Bronchus fibroblast of lung (primary cell): ENCODE measurements around the gene CST11. TPM values are rescaled to one million over a fixed set of nuclear protein-coding genes. Genes with fewer than 3 reads are reported as not detected.

Experiments used
- total RNA-seq: library from RNA; depleted of rRNA; stranded (reverse); fragments of >200 nt; gene quantifications from 2 replicates; pipeline ENCODE4 v1.2.3, GENCODE V29; 2015

Gene CST11, protein sequence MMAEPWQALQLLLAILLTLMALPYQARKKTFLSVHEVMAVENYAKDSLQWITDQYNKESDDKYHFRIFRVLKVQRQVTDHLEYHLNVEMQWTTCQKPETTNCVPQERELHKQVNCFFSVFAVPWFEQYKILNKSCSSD
- total RNA-seq, result not detected in 2 replicates

DNA sequence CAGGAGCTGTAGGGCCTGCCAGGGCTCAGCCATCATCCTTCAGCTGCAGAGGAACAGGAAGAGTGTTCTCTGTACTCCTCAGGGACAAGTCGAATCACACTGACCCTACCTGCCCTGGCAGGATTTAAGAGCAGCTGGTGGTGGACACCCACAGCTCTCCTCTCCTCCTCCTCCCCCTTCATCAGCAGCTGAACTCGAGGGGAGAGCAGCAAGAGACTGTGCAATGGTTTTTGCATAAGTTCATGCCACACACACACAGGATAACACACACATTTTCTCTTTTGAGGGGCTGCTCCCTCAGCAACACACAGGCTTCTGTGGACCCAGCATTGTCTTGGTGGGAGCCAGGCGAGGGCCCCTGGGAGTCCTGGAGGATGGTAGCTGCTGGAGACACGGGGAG is at the start of gene CST11:
CST11 (minus strand) TSS at position 101 of the 400 bp plus-strand sequence; CDS start at position 36, 65 bp downstream.

DNA sequence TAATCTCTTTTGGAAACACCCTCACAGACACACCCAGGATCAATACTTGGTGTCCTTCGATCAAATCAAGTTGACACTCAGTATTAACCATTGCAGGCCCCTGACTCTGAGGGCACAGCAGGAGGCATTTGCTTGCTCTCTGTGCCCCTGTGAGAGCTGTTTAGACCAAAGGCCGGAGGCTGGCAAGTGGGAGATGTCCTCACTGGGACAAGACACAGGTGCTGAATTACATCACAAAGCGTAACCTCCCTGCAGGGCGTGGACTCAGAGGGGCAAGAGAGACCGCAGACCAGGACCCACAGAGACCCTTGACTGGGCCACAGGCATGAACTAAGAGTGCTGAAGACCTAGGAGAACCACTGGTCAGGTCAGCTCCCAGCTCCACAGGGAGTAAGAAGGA is 38.1 kb upstream of the CST11 start, which contains the start of gene CST8:
CST8 (plus strand) TSS at position 301 of the 400 bp plus-strand sequence. CDS start 551 bp downstream, outside the sequence.

DNA sequence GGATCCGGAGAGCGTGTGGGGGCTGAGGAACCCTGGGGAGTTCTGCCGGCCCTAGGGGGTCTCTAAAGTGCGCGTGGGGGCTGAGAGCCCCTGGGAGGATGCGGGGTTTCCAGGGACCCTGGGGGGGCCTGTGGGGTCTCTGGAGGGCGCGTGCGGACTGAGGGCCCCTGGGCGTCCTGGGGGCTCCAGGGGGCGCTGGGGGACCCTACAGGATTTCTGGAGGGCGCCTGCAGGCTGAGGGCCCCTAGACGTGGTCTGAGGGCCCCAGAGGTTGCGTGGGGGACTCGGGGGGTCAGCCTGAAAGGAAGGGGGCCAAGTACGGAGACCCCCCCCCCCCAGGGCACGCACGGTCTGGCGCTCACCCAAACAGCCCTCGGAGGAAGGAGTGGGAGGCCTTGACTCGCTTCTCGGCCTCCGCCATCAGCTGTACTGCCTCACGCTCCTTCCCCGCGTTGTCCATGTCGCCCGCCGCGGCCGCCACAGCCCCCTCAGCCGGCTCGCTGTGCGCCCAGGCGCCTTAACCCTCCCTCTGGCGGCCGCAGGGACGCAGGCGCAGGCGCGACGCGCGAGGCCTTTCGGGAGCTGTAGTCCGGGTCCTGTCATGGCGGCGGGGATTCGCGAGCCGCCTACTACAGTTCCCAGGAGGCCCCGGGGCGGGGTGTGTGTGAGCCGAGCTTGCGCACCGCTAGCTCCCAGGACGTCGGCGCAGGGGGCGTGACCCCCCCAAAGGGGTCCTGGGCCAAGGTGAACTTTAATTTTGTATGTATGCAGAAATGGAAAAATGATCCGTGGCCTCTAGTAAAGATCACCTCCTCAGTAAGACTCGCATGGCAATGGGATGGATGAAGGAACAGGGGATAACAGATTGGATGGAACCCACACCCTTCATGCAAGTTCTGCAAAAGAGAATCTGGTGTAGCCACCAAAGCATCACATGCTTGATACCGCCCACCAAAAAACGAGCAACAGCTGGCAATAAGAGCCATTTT is 31.4 kb downstream of the CST11 start, which contains the start of gene NAPB:
NAPB (minus strand) TSS at position 546 of the 989 bp plus-strand sequence; CDS start at position 460, 86 bp downstream.

Other genes starting within 250 kb of the CST11 start
- gene NXT1, start 102.1 kb downstream of the CST11 start, total RNA-seq, result 42.5 and 45.5 TPM in 2 replicates
- gene GZF1, start 90.7 kb downstream of the CST11 start, total RNA-seq, result 10.7 and 15.6 TPM in 2 replicates
- gene NAPB, start 31.4 kb downstream of the CST11 start, total RNA-seq, result 1.2 and 2.2 TPM in 2 replicates
- not detected in 2 replicates for gene CSTL1, start 13.2 kb downstream of the CST11 start, total RNA-seq
- gene CST8, start 38.2 kb upstream of the CST11 start, total RNA-seq, result not detected in 2 replicates
- gene CST9L, start 115.6 kb upstream of the CST11 start, total RNA-seq, result not detected in 2 replicates
- not detected in 2 replicates for gene CST9, start 153.0 kb upstream of the CST11 start, total RNA-seq
- gene CST3, start 185.1 kb upstream of the CST11 start, total RNA-seq, result 430 and 459 TPM in 2 replicates
- gene CST4, start 236.2 kb upstream of the CST11 start, total RNA-seq, result not detected in 2 replicates